H1 (cell line): ENCODE data around the gene LPP. TPM values are rescaled to one million over a fixed set of nuclear protein-coding genes. Genes with fewer than 3 reads are reported as not detected.

Experiments
- CTCF ChIA-PET: fragments of 300-600 bp; sonication (Branson Sonifier 250); formaldehyde crosslinking; loops from one replicate; lab custom pipeline; 2021; ENCODE audit not compliant: partially characterized antibody; lab: Charles Lee
- POLR2A ChIA-PET: fragments of 300-600 bp; sonication (Branson Sonifier 250); formaldehyde crosslinking; loops from one replicate; lab custom pipeline; 2021; ENCODE audit warnings: inconsistent platforms; ENCODE audit not compliant: partially characterized antibody; lab: Charles Lee
- DNase-seq, 2 experiments: peaks; one replicate each; pipeline versions ENCODE4 v3.0.0 to v3.0.0-alpha.2; 2010 to 2022; ENCODE audit warnings: low spot score in 2 of 2, low read depth in 1 of 2, mixed read lengths in 1 of 2
- FAIRE-seq: peaks from 2 replicates; lab custom pipeline; 2011; peaks lifted over from hg19 to GRCh38; lab: Jason Lieb, UNC
- H2AFZ ChIP-seq: 2 replicates; pipeline ENCODE4 v1.8.1; 2012; ENCODE audit warnings: low read length, inconsistent platforms
- H2AK5ac ChIP-seq: 2 replicates; pipeline ENCODE4 v1.6.1; 2013; ENCODE audit warnings: low read depth, low read length
- H2BK120ac ChIP-seq: replicated peaks from 2 replicates; pipeline ENCODE3; 2013; ENCODE audit warnings: low read depth, low read length, inconsistent platforms
- H2BK12ac ChIP-seq: 2 replicates; pipeline ENCODE4 v1.6.1; 2013; ENCODE audit warnings: low read depth, low read length
- H2BK15ac ChIP-seq: 2 replicates; pipeline ENCODE4 v1.6.1; 2013; ENCODE audit warnings: low read length
- H2BK20ac ChIP-seq: 2 replicates; pipeline ENCODE4 v1.6.1; 2013; ENCODE audit warnings: low read length
- H2BK5ac ChIP-seq: 2 replicates; pipeline ENCODE4 v1.6.1; 2013; ENCODE audit warnings: low read depth, low read length
- H3K14ac ChIP-seq: 2 replicates; pipeline ENCODE4 v1.6.1; 2013; ENCODE audit warnings: inconsistent platforms; ENCODE audit not compliant: insufficient read length
- H3K18ac ChIP-seq: 2 replicates; pipeline ENCODE4 v1.6.1; 2013; ENCODE audit warnings: low read length; ENCODE audit errors: extremely low read depth
- H3K23ac ChIP-seq: 2 replicates; pipeline ENCODE4 v1.6.1; 2013; ENCODE audit warnings: inconsistent platforms; ENCODE audit not compliant: insufficient read length
- H3K23me2 ChIP-seq: 2 replicates; pipeline ENCODE4 v1.6.1; 2013; ENCODE audit warnings: low read depth, low read length
- H3K27ac ChIP-seq: 2 replicates; pipeline ENCODE4 v1.6.1; 2011; ENCODE audit warnings: low read depth, low read length, inconsistent platforms
- H3K27me3 ChIP-seq, 4 experiments: replicated peaks in 1 of 4; 1 replicate in 1 of 4; 2 replicates in 3 of 4; pipeline versions ENCODE4 v1.6.1 to v1.8.1; 2011 to 2013; ENCODE audit warnings: low read length in 3 of 4, mild to moderate bottlenecking in 3 of 4, inconsistent platforms in 2 of 4, mixed read lengths in 2 of 4, moderate library complexity in 1 of 4; ENCODE audit not compliant: control insufficient read depth in 3 of 4, insufficient read depth in 3 of 4; ENCODE audit errors: extremely low read depth in 1 of 4
- H3K36me3 ChIP-seq, 4 experiments: 2 replicates each; pipeline versions ENCODE4 v1.6.1 to v1.8.1; 2011 to 2013; ENCODE audit warnings: mild to moderate bottlenecking in 4 of 4, low read length in 3 of 4, moderate library complexity in 2 of 4, control low read depth in 1 of 4, inconsistent platforms in 1 of 4; ENCODE audit not compliant: insufficient read depth in 4 of 4, control insufficient read depth in 2 of 4
- H3K4ac ChIP-seq: replicated peaks from 2 replicates; pipeline ENCODE3; 2013; ENCODE audit warnings: low read length, low read depth, mixed read lengths, inconsistent platforms; ENCODE audit not compliant: insufficient read length
- H3K4me1 ChIP-seq, 4 experiments: replicated peaks in 1 of 4; 1 replicate in 1 of 4; 2 replicates in 3 of 4; pipeline versions ENCODE4 v1.6.1 to v1.8.1; 2011 to 2013; ENCODE audit warnings: low read length in 3 of 4, inconsistent platforms in 2 of 4, mixed read lengths in 1 of 4; ENCODE audit not compliant: insufficient read depth in 4 of 4, control insufficient read depth in 3 of 4
- H3K4me2 ChIP-seq, 2 experiments: 2 replicates each; pipeline versions ENCODE4 v1.6.1 to v1.8.1; 2011 to 2013; ENCODE audit warnings: low read depth in 2 of 2, low read length in 2 of 2, control low read depth in 1 of 2, inconsistent platforms in 1 of 2, mild to moderate bottlenecking in 1 of 2; ENCODE audit not compliant: insufficient read depth in 1 of 2
- H3K4me3 ChIP-seq, 4 experiments: fragments of 200-600, 300-600 bp in 1 of 4; sonication (generic), shearing (Covaris generic), sonication (Bioruptor Twin) in 1 of 4; 2 replicates each; pipeline versions ENCODE4 v1.5.1 to v1.8.1; 2011 to 2016; ENCODE audit warnings: low read length in 4 of 4, low read depth in 3 of 4, control low read depth in 2 of 4, inconsistent platforms in 2 of 4, mild to moderate bottlenecking in 2 of 4, mixed read lengths in 1 of 4, moderate library complexity in 1 of 4; ENCODE audit not compliant: insufficient read depth in 2 of 4; ENCODE audit errors: extremely low read depth in 1 of 4
- H3K56ac ChIP-seq: replicated peaks from 2 replicates; pipeline ENCODE3; 2013; ENCODE audit warnings: low read depth, mild to moderate bottlenecking, mixed read lengths, low read length, inconsistent platforms; ENCODE audit not compliant: insufficient read length
- H3K79me1 ChIP-seq: 2 replicates; pipeline ENCODE4 v1.6.1; 2013; ENCODE audit warnings: low read depth, low read length, control low read depth
- H3K79me2 ChIP-seq, 2 experiments: 2 replicates each; pipeline versions ENCODE4 v1.6.1 to v1.8.1; 2012 to 2013; ENCODE audit warnings: low read length in 2 of 2, mild to moderate bottlenecking in 2 of 2, inconsistent platforms in 1 of 2; ENCODE audit not compliant: insufficient read depth in 2 of 2, control insufficient read depth in 1 of 2
- H3K9ac ChIP-seq, 4 experiments: replicated peaks in 1 of 4; 1 replicate in 1 of 4; 2 replicates in 3 of 4; pipeline versions ENCODE4 v1.6.1 to v1.8.1; 2011 to 2013; ENCODE audit warnings: low read depth in 3 of 4, low read length in 3 of 4, control low read depth in 2 of 4, mild to moderate bottlenecking in 2 of 4, moderate library complexity in 2 of 4, inconsistent platforms in 1 of 4; ENCODE audit errors: extremely low read depth in 1 of 4
- H3K9me3 ChIP-seq, 2 experiments: 2 replicates each; pipeline versions ENCODE4 v1.6.1 to v1.8.1; 2012 to 2013; ENCODE audit warnings: mild to moderate bottlenecking in 2 of 2, moderate library complexity in 2 of 2, control low read depth in 1 of 2, inconsistent platforms in 1 of 2, low read depth in 1 of 2, low read length in 1 of 2, mixed read lengths in 1 of 2; ENCODE audit not compliant: insufficient read depth in 2 of 2
- H4K20me1 ChIP-seq, 2 experiments: replicated peaks in 1 of 2; 2 replicates each; pipeline versions ENCODE3 to v1.8.1; 2011 to 2013; ENCODE audit warnings: inconsistent platforms in 2 of 2, low read length in 2 of 2, mild to moderate bottlenecking in 1 of 2; ENCODE audit not compliant: insufficient read depth in 2 of 2, control insufficient read depth in 1 of 2
- H4K5ac ChIP-seq: 2 replicates; pipeline ENCODE4 v1.6.1; 2013; ENCODE audit warnings: low read length, low read depth, mixed read lengths, inconsistent platforms; ENCODE audit not compliant: insufficient read length
- H4K8ac ChIP-seq: 2 replicates; pipeline ENCODE4 v1.8.0; 2013; ENCODE audit warnings: mild to moderate bottlenecking, moderate library complexity, low read length, inconsistent platforms; ENCODE audit not compliant: insufficient read depth; ENCODE audit errors: extremely low read depth
- H4K91ac ChIP-seq: replicated peaks from 2 replicates; pipeline ENCODE3; 2013; ENCODE audit warnings: low read length, mixed read lengths, inconsistent platforms; ENCODE audit not compliant: insufficient read length
- CTBP2 ChIP-seq: IDR thresholded peaks from 2 replicates; pipeline ENCODE4 v1.7.0; 2011; ENCODE audit warnings: borderline replicate concordance, mild to moderate bottlenecking, moderate library complexity, mixed read lengths, low read length; ENCODE audit not compliant: insufficient read depth, insufficient read length
- MAX ChIP-seq: IDR thresholded peaks from 2 replicates; pipeline ENCODE4 v1.6.1; 2012; ENCODE audit warnings: inconsistent platforms
- SAP30 ChIP-seq: fragments of 300-600 bp; sonication (generic); IDR thresholded peaks from 2 replicates; pipeline ENCODE4 v1.7.1; 2012; ENCODE audit warnings: low read length, moderate library complexity, mild to moderate bottlenecking, inconsistent platforms; ENCODE audit not compliant: insufficient read depth, insufficient replicate concordance
- SIN3A ChIP-seq, 2 experiments: IDR thresholded peaks in 1 of 2; conservative IDR thresholded peaks in 1 of 2; 2 replicates each; pipeline ENCODE4 v1.6.1; 2011 to 2012; ENCODE audit warnings: low read length in 2 of 2, improper control_type of control experiment in 1 of 2, low read depth in 1 of 2, mild to moderate bottlenecking in 1 of 2
- YY1 ChIP-seq: IDR thresholded peaks from 2 replicates; pipeline ENCODE4 v1.6.1; 2011; ENCODE audit warnings: low read depth, mild to moderate bottlenecking, low read length
- WGBS, 2 experiments: shearing (Covaris generic) in 1 of 2; methylation state at CpG; one replicate each; pipeline versions ENCODE4 v1.1.6 to v1.1.7; 2013 to 2015; ENCODE audit warnings: low lambda C conversion rate in 2 of 2, mixed read lengths in 2 of 2, inconsistent platforms in 1 of 2, low coverage in 1 of 2, missing lambda C conversion rate in 1 of 2; ENCODE audit not compliant: insufficient replicate concordance in 2 of 2, insufficient coverage in 1 of 2, insufficient read length in 1 of 2; ENCODE audit errors: extremely low coverage in 1 of 2, missing lambda C conversion rate in 1 of 2; 5-methylcytosine and 5-hydroxymethylcytosine counted together
- polyA plus RNA-seq, 7 experiments: library from polyadenylated mRNA; depleted of rRNA in 3 of 7; stranded (reverse) in 5 of 7; unstranded in 2 of 7; fragments of >200 nt in 5 of 7; fragments of 200-250 nt in 2 of 7; gene quantifications; 1 replicate in 5 of 7; 2 replicates in 1 of 7; 4 replicates in 1 of 7; pipeline versions ENCODE4 v1.2.1 to v1.2.3, GENCODE V29; 2011 to 2013; ENCODE audit warnings: missing spikeins in 2 of 7, mixed read lengths in 2 of 7
- total RNA-seq: library from RNA; stranded (reverse); fragmentation: NEBNext Ultra II Directional; extraction: Animal tissue kit (Norgen Biotek cat#: 25700); gene quantifications from 2 replicates; pipeline ENCODE4 v1.2.1, GENCODE V29; 2021

Gene LPP
- total and polyA plus RNA-seq, 2 of the 8 experiments (the other 6 are each of a cell fraction or from before 2014, with no cell fraction given): 10.0 to 53.3 TPM

GRCh38 chr3:188825901-188826300, 671.9 kb downstream of the LPP start:
- no peak overlapping the region for H3K14ac ChIP-seq
- H3K27ac ChIP-seq: no peak overlapping the region
- H2BK5ac ChIP-seq: no peak overlapping the region
- H3K4ac ChIP-seq: no peak overlapping the region
- no peaks in the 10 kb centered on the region for H3K27me3 ChIP-seq
- DNase-seq (no peak), FAIRE-seq (no peak)
- H3K23me2 ChIP-seq: no peaks in the 10 kb centered on the region
- no peak overlapping the region for H2BK15ac ChIP-seq
- no peak overlapping the region for H3K56ac ChIP-seq
- H3K23ac ChIP-seq: no peak overlapping the region
- no peak overlapping the region for H3K4me2 ChIP-seq
- CTCF ChIA-PET: interaction anchor here (2.0 kb wide), 1 partner anchor 9 kb away, joined by 7 read pairs; no protein-coding TSS in a partner anchor
- no peak overlapping the region for H2AK5ac ChIP-seq
- no peak overlapping the region for H4K91ac ChIP-seq
- POLR2A ChIA-PET: no interaction called here
- H3K36me3 ChIP-seq: no peaks in the 10 kb centered on the region
- H2BK12ac ChIP-seq: no peak overlapping the region
- no peak overlapping the region for H2BK20ac ChIP-seq
- no peak overlapping the region for H3K18ac ChIP-seq
- no peaks in the 10 kb centered on the region for H3K79me1 ChIP-seq
- H3K9me3 ChIP-seq: no peaks in the 10 kb centered on the region
- no peak overlapping the region for H3K4me3 ChIP-seq
- H2BK120ac ChIP-seq: no peak overlapping the region
- no peak overlapping the region for H3K9ac ChIP-seq
- no peaks in the 10 kb centered on the region for H3K4me1 ChIP-seq
- H4K5ac ChIP-seq: no peak overlapping the region
- no peaks in the 10 kb centered on the region for H3K79me2 ChIP-seq
- no peak overlapping the region for H2AFZ ChIP-seq
- H4K8ac ChIP-seq: no peak overlapping the region
- 88% methylated on average over 6 of the region's 6 CpGs; no CpG with 5 or more reads in 1 of the 2 experiments for WGBS, 2 experiments
- no peaks in the 10 kb centered on the region for H4K20me1 ChIP-seq
- TF ChIP-seq YY1 (no peak), MAX (no peak), SAP30 (no peak), SIN3A (conservative IDR thresholded peaks at IDR 0.05 in 1 of 2, IDR thresholded peaks at IDR 0.05 in 1 of 2; ENCODE audit: low read depth in 1 of 2, low read length in 2 of 2) (no peak), CTBP2 (no peak)
